Esophagus muscularis mucosa (tissue), 4 donors: ENCODE data around the gene POLA2.

Source experiments
- EP300 ChIP-seq: sonication (generic); formaldehyde crosslinking; IDR thresholded peaks from one replicate; pipeline ENCODE4 v1.6.1; 2017; ENCODE audit warnings: antibody characterized with exemption
- POLR2A ChIP-seq: fragments of 450-650 bp; IDR thresholded peaks from one replicate; pipeline ENCODE4 v1.6.1; 2017; ENCODE audit warnings: antibody characterized with exemption, moderate library complexity, mild to moderate bottlenecking, low read depth
- POLR2AphosphoS5 ChIP-seq, 2 donors: sonication (generic); formaldehyde crosslinking; IDR thresholded peaks; one replicate each; pipeline ENCODE4 v1.6.1; 2017; ENCODE audit warnings: antibody characterized with exemption in 2 of 2
- TF ChIP-seq, protein P1 (sequence below), 3 experiments: fragments of 200-600 bp in 2 of 3; fragments of 450-650 bp in 1 of 3; sonication (generic) in 2 of 3; IDR thresholded peaks; one replicate each; pipeline ENCODE4 v1.5.1; 2017 to 2019; ENCODE audit warnings: antibody characterized with exemption in 3 of 3, mild to moderate bottlenecking in 2 of 3, moderate library complexity in 1 of 3

DNA sequence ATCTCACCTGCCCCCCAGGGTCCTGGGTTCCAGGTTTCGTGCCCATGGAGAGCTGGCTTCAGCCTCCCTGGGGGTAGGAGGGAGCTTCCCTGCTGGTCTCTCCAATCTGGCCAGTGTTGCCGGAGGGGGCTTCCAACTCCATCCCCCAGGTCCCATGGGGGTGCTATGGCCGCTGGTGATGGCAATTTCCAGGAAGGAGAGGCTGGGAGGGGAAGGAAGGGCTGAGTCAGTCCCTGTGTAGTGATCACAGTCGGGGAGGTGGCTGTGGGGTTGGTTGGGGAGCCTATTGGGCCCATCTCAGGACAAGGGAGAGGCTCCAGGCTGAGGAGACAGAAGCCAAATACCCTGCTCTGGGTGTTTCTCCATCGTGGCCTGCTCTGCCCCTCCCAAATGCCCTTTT lies 47.2 kb downstream of the POLA2 start:
- TF ChIP-seq POLR2AphosphoS5 (IDR thresholded peaks at IDR 0.05), result no peak
- TF ChIP-seq, protein P1, sequence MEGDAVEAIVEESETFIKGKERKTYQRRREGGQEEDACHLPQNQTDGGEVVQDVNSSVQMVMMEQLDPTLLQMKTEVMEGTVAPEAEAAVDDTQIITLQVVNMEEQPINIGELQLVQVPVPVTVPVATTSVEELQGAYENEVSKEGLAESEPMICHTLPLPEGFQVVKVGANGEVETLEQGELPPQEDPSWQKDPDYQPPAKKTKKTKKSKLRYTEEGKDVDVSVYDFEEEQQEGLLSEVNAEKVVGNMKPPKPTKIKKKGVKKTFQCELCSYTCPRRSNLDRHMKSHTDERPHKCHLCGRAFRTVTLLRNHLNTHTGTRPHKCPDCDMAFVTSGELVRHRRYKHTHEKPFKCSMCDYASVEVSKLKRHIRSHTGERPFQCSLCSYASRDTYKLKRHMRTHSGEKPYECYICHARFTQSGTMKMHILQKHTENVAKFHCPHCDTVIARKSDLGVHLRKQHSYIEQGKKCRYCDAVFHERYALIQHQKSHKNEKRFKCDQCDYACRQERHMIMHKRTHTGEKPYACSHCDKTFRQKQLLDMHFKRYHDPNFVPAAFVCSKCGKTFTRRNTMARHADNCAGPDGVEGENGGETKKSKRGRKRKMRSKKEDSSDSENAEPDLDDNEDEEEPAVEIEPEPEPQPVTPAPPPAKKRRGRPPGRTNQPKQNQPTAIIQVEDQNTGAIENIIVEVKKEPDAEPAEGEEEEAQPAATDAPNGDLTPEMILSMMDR (IDR thresholded peaks at IDR 0.05), result no peak
- TF ChIP-seq POLR2A, result no peak
- TF ChIP-seq EP300, result no peak
